ENCODE measurements around the gene KIAA0040. TPM values are rescaled to one million over a fixed set of nuclear protein-coding genes. Genes with fewer than 3 reads are reported as not detected.

KIAA0040 gene
- total and polyA plus RNA-seq, 10 of the 15 experiments (the other 5 are each of a cell fraction or from before 2014, with no cell fraction given), result 7.6 to 47.7 (median 23.5) TPM

DNA sequence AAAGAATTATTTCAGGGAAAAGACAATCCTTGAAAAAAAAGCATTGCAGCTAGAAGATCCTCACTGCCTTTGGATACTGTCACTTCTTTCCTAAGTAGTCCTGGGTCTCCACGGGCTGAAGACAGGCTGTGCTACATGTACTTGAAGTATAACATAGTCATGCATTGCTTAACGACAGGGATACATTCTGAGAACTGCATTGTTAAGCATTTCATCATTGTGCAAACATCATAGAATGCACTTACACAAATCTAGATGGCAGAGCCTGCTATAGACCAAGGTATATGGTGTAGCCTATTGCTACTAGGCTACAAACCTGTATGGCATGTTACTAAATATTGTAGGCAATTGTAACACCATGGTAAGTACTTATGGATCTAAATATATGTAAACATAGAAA, 54.0 kb downstream of the KIAA0040 start:
- H3K36me3 ChIP-seq (ENCODE audit: control insufficient read depth in 2 of 2, insufficient read depth in 2 of 2, low read length in 1 of 2), result no peaks in the 10 kb centered on the region
- no peak overlapping the region for H3K27ac ChIP-seq (ENCODE audit: control insufficient read depth, insufficient read depth)
- 67% methylated on average over 2 of the region's 2 CpGs for WGBS (ENCODE audit: insufficient coverage, insufficient replicate concordance, low lambda C conversion rate, missing lambda C conversion rate)
- ATAC-seq (no peak), FAIRE-seq (no peak), DNase-seq (ENCODE audit: low read depth, low spot score) (no peak)
- H3K4me3 ChIP-seq, result no peak overlapping the region
- no TSS peak for BruUV-seq (replicated peaks)
- H3K9me3 ChIP-seq (replicated peaks; ENCODE audit: control insufficient read depth, insufficient read depth, low read length), result no peaks in the 10 kb centered on the region; the same call in 2 of the 3 replicates
- no peaks in the 10 kb centered on the region for H4K20me1 ChIP-seq (ENCODE audit: control insufficient read depth, insufficient read depth)
- peaks cover 31% of the 10 kb centered on the region for H3K4me1 ChIP-seq (ENCODE audit: control insufficient read depth, insufficient read depth, low read length)
- ChIA-PET CTCF (interaction anchor here (9.4 kb wide), 1 partner anchor 13 kb away, joined by 90 read pairs; no protein-coding TSS in a partner anchor), RAD21 (ENCODE audit: unreplicated experiment) (no interaction called here), POLR2A (no interaction called here), SMC1A (ENCODE audit: uncharacterized antibody, unreplicated experiment) (no interaction called here)
- H3K27me3 ChIP-seq (replicated peaks in 1 of 2; ENCODE audit: control insufficient read depth in 2 of 2, insufficient read depth in 2 of 2, low read length in 1 of 2), result no peaks in the 10 kb centered on the region
- in situ Hi-C loops (cut with MboI) (no loop called here), intact Hi-C loops (cut with micrococcal nuclease; ENCODE audit: unreplicated experiment) (no loop called here)
- TF ChIP-seq NKRF (conservative IDR thresholded peaks at IDR 0.05) (no peak), FOXK2 (IDR thresholded peaks at IDR 0.05) (no peak), RELA (IDR thresholded peaks at IDR 0.05; ENCODE audit: borderline replicate concordance, partially characterized antibody) (no peak), ZNF207 (IDR thresholded peaks at IDR 0.05; ENCODE audit: borderline replicate concordance) (no peak)
- no peaks in the 10 kb centered on the region for H3K79me2 ChIP-seq (ENCODE audit: control insufficient read depth, insufficient read depth, low read length)
- H3K4me2 ChIP-seq (ENCODE audit: control insufficient read depth, insufficient read depth), result no peak overlapping the region
- no peak overlapping the region for H3K9ac ChIP-seq (ENCODE audit: control insufficient read depth, insufficient read depth, low read length)
- no peak overlapping the region for H2AFZ ChIP-seq (ENCODE audit: control insufficient read depth, low read depth, low read length)

DNA sequence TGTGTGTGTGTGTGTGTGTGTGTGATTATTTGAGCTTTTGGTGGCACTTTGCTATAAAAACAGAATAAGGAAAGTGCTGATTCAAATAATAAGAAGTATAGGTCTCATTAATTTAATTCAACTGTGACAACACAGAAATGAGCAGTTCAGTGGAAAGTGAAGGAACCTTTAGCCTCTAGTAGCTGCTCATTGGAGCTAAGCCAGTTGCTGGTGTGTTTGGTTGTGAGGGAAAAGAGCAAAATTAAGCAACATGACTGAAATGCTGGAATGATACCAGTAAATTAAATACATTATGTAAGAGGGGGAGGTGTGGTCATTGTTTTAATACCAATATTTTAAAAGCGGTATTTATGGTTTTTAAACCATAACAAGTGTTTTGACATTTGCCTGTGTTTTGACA, 55.2 kb downstream of the KIAA0040 start:
- in situ Hi-C loops (cut with MboI) (no loop called here), intact Hi-C loops (cut with micrococcal nuclease; ENCODE audit: unreplicated experiment) (no loop called here)
- FAIRE-seq (no peak), ATAC-seq (no peak), DNase-seq (ENCODE audit: low read depth, low spot score) (no peak)
- no TSS peak for BruUV-seq (replicated peaks)
- no peak overlapping the region for H3K27ac ChIP-seq (ENCODE audit: control insufficient read depth, insufficient read depth)
- no peak for TF ChIP-seq ZNF274 (IDR thresholded peaks at IDR 0.05; ENCODE audit: insufficient read depth, insufficient read length)
- no peak for TF ChIP-seq PBX3 (IDR thresholded peaks at IDR 0.05; ENCODE audit: insufficient replicate concordance, low read depth, low read length)
- no peak for TF ChIP-seq KLF5 (IDR thresholded peaks at IDR 0.05; ENCODE audit: partially characterized antibody)
- TF ChIP-seq MEF2A (IDR thresholded peaks at IDR 0.05; ENCODE audit: insufficient read depth, low read depth, low read length), result no peak
- no peak for TF ChIP-seq IKZF1 (conservative IDR thresholded peaks at IDR 0.05)
- no peak for TF ChIP-seq ASH2L (IDR thresholded peaks at IDR 0.05; ENCODE audit: borderline replicate concordance, low read depth)
- TF ChIP-seq, protein P1, sequence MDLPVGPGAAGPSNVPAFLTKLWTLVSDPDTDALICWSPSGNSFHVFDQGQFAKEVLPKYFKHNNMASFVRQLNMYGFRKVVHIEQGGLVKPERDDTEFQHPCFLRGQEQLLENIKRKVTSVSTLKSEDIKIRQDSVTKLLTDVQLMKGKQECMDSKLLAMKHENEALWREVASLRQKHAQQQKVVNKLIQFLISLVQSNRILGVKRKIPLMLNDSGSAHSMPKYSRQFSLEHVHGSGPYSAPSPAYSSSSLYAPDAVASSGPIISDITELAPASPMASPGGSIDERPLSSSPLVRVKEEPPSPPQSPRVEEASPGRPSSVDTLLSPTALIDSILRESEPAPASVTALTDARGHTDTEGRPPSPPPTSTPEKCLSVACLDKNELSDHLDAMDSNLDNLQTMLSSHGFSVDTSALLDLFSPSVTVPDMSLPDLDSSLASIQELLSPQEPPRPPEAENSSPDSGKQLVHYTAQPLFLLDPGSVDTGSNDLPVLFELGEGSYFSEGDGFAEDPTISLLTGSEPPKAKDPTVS (IDR thresholded peaks at IDR 0.05; ENCODE audit: low read depth, low read length), result no peak
- CTCF ChIA-PET, result interaction anchor here (1.3 to 10.9 kb wide), 3 partner anchors 9 to 875 kb away, joined by 3 to 135 read pairs (median 3); no protein-coding TSS in a partner anchor
- H3K36me3 ChIP-seq (ENCODE audit: control insufficient read depth in 2 of 2, insufficient read depth in 2 of 2, low read length in 1 of 2), result no peaks in the 10 kb centered on the region
- no peak overlapping the region for H3K4me2 ChIP-seq (ENCODE audit: control insufficient read depth, insufficient read depth)
- H4K20me1 ChIP-seq (ENCODE audit: control insufficient read depth, insufficient read depth), result no peaks in the 10 kb centered on the region
- WGBS (ENCODE audit: insufficient coverage, insufficient replicate concordance, low lambda C conversion rate, missing lambda C conversion rate), result 88% methylated on average over 1 of the region's 1 CpG
- POLR2A ChIA-PET, result no interaction called here
- H2AFZ ChIP-seq (ENCODE audit: control insufficient read depth, low read depth, low read length), result no peak overlapping the region
- no peaks in the 10 kb centered on the region for H3K79me2 ChIP-seq (ENCODE audit: control insufficient read depth, insufficient read depth, low read length)
- SMC1A ChIA-PET (ENCODE audit: uncharacterized antibody, unreplicated experiment), result interaction anchor here (1.3 kb wide), 2 partner anchors 9 to 12 kb away, joined by 3 to 4 read pairs; no protein-coding TSS in a partner anchor
- RAD21 ChIA-PET (ENCODE audit: unreplicated experiment), result no interaction called here
- H3K9me3 ChIP-seq (replicated peaks; ENCODE audit: control insufficient read depth, insufficient read depth, low read length), result no peaks in the 10 kb centered on the region
- H3K9ac ChIP-seq (ENCODE audit: control insufficient read depth, insufficient read depth, low read length), result no peak overlapping the region
- peaks cover 26% of the 10 kb centered on the region for H3K4me1 ChIP-seq (ENCODE audit: control insufficient read depth, insufficient read depth, low read length)
- H3K27me3 ChIP-seq (replicated peaks in 1 of 2; ENCODE audit: control insufficient read depth in 2 of 2, insufficient read depth in 2 of 2, low read length in 1 of 2), result no peaks in the 10 kb centered on the region
- H3K4me3 ChIP-seq, result no peak overlapping the region
